Heart left ventricle (tissue), 16 donors: ENCODE results near the gene C6orf47. TPM values are rescaled to one million over a fixed set of nuclear protein-coding genes. Genes with fewer than 3 reads are reported as not detected.
A peak's percentile ranks its signal among the peaks of the same experiment; 100 is the strongest.

Experiments used
- ATAC-seq, 4 donors: fragments of 200-7000 bp; cut with Tn5 transposase; one replicate each; pipeline ENCODE4 v1.9.1; 2020 to 2022; ENCODE audit warnings: moderate library complexity in 4 of 4, mild to moderate bottlenecking in 3 of 4, moderate number of reproducible peaks in 1 of 4
- DNase-seq, 5 donors: peaks; one replicate each; pipeline ENCODE4 v3.0.0-alpha.2; 2020
- H3K27ac ChIP-seq, 12 donors: fragments of 200-600 bp; sonication (generic) in 4 of 12; one replicate each; pipeline versions ENCODE4 v1.5.0 to v1.8.0; 2016 to 2022; ENCODE audit warnings: mild to moderate bottlenecking in 2 of 12
- H3K27me3 ChIP-seq, 9 donors: fragments of 200-600 bp; sonication (generic) in 2 of 9; one replicate each; pipeline versions ENCODE4 v1.5.1 to v1.8.0; 2016 to 2022; ENCODE audit warnings: mild to moderate bottlenecking in 3 of 9
- H3K36me3 ChIP-seq, 9 donors: fragments of 200-600 bp; sonication (generic) in 2 of 9; one replicate each; pipeline versions ENCODE4 v1.5.0 to v1.8.0; 2018 to 2022; ENCODE audit warnings: mild to moderate bottlenecking in 2 of 9
- H3K4me1 ChIP-seq, 12 donors: fragments of 200-600 bp; sonication (generic) in 4 of 12; one replicate each; pipeline versions ENCODE4 v1.5.0 to v1.8.0; 2016 to 2022; ENCODE audit warnings: mild to moderate bottlenecking in 3 of 12
- H3K4me3 ChIP-seq, 12 donors: fragments of 200-600 bp; sonication (generic) in 4 of 12; one replicate each; pipeline versions ENCODE4 v1.5.0 to v1.8.0; 2017 to 2022; ENCODE audit warnings: mild to moderate bottlenecking in 9 of 12, moderate library complexity in 4 of 12
- H3K9me3 ChIP-seq, 12 donors: fragments of 200-600 bp; sonication (generic) in 4 of 12; one replicate each; pipeline versions ENCODE4 v1.5.0 to v1.8.0; 2016 to 2022; ENCODE audit warnings: mild to moderate bottlenecking in 1 of 12
- POLR2A ChIP-seq, 2 donors: fragments of 450-650 bp; IDR thresholded peaks; one replicate each; pipeline ENCODE4 v1.6.1; 2017; ENCODE audit warnings: antibody characterized with exemption in 2 of 2, mild to moderate bottlenecking in 2 of 2, moderate library complexity in 2 of 2
- WGBS, 4 donors: extraction: QIAGEN DNeasy Blood & Tissue Kit in 2 of 4; methylation state at CpG; one replicate each; pipeline versions ENCODE4 v1.1.5 to v1.1.7; 2013 to 2018; 5-methylcytosine and 5-hydroxymethylcytosine counted together
- intact Hi-C, 10 donors: fragments of 100-400 bp; cut with DNase I; formaldehyde crosslinking; loops; one replicate each; pipeline versions ENCODE4 v1.11.1 to v1.14.2; 2022
- polyA plus RNA-seq, 2 donors: library from polyadenylated mRNA; stranded (reverse); fragments of 200-250 nt; gene quantifications; one replicate each; pipeline ENCODE4 v1.2.3, GENCODE V29; 2013
- total RNA-seq, 9 donors: library from RNA; depleted of rRNA in 2 of 9; stranded (reverse); fragments of >200 nt in 2 of 9; fragmentation: NEBNext Ultra II Directional in 3 of 9; extraction: Animal tissue kit (Norgen Biotek cat#: 25700) in 3 of 9; gene quantifications; one replicate each; pipeline versions ENCODE4 v1.1.0 to v1.2.4, GENCODE V29; 2016 to 2023
- TF ChIP-seq, protein P1 (sequence below), 12 donors: fragments of 200-600 bp; sonication (generic) in 4 of 12; IDR thresholded peaks; one replicate each; pipeline versions ENCODE4 v1.5.0 to v1.8.0; 2018 to 2022; ENCODE audit warnings: antibody characterized with exemption in 12 of 12, mild to moderate bottlenecking in 5 of 12
- donor health status: ischemic (EF 13 %, LVEDD 7.1; RV severe dilation, severe dysfunction).
- donor health status: healthy with polysubstance abuse.
- donor health status: DM: no; HTN: yes; CAD: no.
- donor health status: DM: no; HTN: no; CAD: no.
- donor health status: ischemic (EF 25% LVEDD 6.9; RV normal size, moderate dysfunction).
- donor health status: ischemic (EF 25% LVEDD 5.7; RV mildly dilated, moderate dysfunction).
- donor health status: healthy.
- donor health status: DM: yes; HTN: yes; CAD: no.
- donor health status: ischemic (EF 35%, LVEDD 5.7; RV mildly dilated, moderate dysfunction).
- donor health status: nonischemic (EF 11% LVEDD 7.7; RV severe dilation, severe dysfunction).
- donor health status: DM: yes; HTN: yes; CAD: no.
- donor health status: PGD.
- donor health status: ischemic (EF 29% LVEDD 5.4; RV normal size, mild dysfunction).
- donor health status: nonischemic (EF 23%, LVEDD 6.1; RV moderate dilation, normal function).

C6orf47 gene
- total and polyA plus RNA-seq, 11 donors: 16.5 to 30.9 (median 20.0) TPM

DNA sequence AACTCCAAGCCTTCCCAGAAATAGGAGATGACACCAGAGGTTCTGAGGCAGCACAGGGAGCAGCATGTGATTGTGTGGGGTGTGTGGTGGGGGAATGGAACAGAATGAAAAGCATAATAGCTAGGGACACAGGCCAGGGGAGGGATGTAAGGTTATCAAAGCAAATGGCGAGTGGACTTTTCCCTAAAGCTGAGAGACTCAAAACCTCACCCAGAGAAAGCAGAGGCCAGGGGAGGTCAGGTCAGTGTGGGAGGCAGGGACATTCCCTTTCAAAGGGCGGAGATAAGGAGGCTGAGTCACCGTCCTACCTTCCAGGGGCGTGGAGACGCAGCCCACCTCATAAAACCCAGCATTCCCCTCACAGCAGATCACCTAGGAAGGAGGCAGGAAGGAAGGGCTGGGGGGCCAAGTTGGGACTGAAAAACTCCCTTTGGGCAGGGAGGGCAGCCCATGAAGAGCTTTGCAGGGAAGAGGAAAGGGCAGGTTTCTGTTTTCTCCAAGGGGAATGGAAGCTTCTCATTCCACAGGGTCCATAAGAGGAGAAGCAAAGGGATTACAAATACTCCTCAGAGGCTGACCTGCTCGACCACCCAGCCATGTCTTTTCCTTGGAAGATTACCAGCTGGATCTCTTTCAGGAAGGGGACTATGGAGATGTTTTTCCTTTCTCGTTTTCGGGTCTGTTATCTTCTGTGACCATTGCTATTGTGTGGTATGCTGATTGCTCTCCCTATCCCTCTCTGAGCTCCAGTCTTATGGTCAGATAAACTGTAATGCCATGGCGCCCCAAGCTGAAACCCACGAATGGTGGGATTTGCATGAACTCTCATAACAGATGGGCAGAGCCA is 29.9 kb upstream of the C6orf47 start:
- Histone ChIP-seq H3K27ac (no peak overlapping the region), H3K27me3 (no peaks in the 10 kb centered on the region), H3K9me3 (no peaks in the 10 kb centered on the region), H3K4me1 (peaks cover 0 to 5% (median 0%) of the 10 kb centered on the region in 12 donors), H3K36me3 (peaks cover 0 to 100% (median 99%) of the 10 kb centered on the region in 9 donors), H3K4me3 (no peak overlapping the region)
- ATAC-seq: peak in 2 of 4 donors; percentile 15 to 45
- TF ChIP-seq, protein P1, sequence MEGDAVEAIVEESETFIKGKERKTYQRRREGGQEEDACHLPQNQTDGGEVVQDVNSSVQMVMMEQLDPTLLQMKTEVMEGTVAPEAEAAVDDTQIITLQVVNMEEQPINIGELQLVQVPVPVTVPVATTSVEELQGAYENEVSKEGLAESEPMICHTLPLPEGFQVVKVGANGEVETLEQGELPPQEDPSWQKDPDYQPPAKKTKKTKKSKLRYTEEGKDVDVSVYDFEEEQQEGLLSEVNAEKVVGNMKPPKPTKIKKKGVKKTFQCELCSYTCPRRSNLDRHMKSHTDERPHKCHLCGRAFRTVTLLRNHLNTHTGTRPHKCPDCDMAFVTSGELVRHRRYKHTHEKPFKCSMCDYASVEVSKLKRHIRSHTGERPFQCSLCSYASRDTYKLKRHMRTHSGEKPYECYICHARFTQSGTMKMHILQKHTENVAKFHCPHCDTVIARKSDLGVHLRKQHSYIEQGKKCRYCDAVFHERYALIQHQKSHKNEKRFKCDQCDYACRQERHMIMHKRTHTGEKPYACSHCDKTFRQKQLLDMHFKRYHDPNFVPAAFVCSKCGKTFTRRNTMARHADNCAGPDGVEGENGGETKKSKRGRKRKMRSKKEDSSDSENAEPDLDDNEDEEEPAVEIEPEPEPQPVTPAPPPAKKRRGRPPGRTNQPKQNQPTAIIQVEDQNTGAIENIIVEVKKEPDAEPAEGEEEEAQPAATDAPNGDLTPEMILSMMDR (IDR thresholded peaks at IDR 0.05): no peak
- no peak for TF ChIP-seq POLR2A (IDR thresholded peaks at IDR 0.05)
- DNase-seq: peak in 1 of 5 donors; percentile 22
- intact Hi-C loops: no loop called here
- WGBS, 4 donors: 47 to 72% (median 57%) methylated on average over 9 to 10 of the region's 10 CpGs

DNA sequence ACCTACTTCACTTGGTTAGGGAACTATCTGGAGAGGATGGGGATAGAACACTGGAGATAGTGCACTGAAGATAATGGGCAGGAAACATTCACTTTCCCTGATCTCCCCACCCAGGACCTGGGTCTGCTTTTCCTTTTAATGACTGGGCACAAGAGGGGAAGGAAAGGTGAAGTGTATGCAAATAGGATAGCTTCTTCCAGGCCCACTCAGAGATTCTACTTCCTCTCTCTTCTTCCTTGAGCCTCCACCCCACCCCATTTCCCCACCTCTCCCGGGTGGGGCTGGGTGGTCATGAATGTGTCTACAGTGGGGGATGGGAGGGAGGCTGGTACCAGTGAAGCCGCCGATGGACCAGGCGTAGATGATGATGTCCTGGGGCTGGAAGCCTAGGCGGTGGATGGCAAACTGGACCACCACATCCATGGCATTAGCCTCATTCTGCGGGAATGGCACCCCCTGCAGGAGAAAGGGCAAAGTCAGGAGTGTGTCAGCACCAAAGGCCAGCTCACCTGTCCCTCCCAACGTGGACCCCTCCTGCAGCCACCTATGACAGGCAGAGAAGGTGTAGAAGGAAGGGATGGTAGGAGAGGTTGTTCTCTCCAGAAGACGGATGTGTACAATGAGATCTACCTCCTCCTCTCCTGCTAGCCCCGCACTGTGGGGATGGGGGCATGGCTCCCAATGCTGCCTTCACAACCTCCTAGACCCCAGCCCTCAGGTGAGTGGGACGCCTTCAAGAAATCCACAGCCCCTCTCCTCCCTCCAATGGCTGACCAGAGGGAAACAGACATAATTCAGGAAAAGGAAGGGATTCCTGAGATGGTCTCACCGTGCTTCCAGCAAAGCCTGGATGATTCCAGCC is 28.9 kb upstream of the C6orf47 start:
- WGBS, 4 donors: 76 to 83% (median 80%) methylated on average over 11 of the region's 11 CpGs
- no peaks in the 10 kb centered on the region for H3K27me3 ChIP-seq
- TF ChIP-seq, protein P1 (IDR thresholded peaks at IDR 0.05): peak in 5 of 12 donors; percentile 9 to 39 (median 29)
- no peak for TF ChIP-seq POLR2A (IDR thresholded peaks at IDR 0.05)
- DNase-seq: peak in 1 of 5 donors; percentile 36
- intact Hi-C loops: loop anchor here in 4 of 10 donors (10.0 kb wide), 3 partner anchors 75 to 265 kb away; partner anchors contain the start of genes NELFE (in 3 of the 4), SKIC2 (in 3 of the 4), NEU1 (in 1 of the 4) and SAPCD1 (in 1 of the 4)
- no peaks in the 10 kb centered on the region for H3K9me3 ChIP-seq
- peaks cover 0 to 5% (median 0%) of the 10 kb centered on the region in 12 donors for H3K4me1 ChIP-seq
- no peak overlapping the region for H3K4me3 ChIP-seq
- H3K36me3 ChIP-seq: peaks cover 0 to 96% (median 92%) of the 10 kb centered on the region in 9 donors
- ATAC-seq: no peak
- no peak overlapping the region for H3K27ac ChIP-seq

DNA sequence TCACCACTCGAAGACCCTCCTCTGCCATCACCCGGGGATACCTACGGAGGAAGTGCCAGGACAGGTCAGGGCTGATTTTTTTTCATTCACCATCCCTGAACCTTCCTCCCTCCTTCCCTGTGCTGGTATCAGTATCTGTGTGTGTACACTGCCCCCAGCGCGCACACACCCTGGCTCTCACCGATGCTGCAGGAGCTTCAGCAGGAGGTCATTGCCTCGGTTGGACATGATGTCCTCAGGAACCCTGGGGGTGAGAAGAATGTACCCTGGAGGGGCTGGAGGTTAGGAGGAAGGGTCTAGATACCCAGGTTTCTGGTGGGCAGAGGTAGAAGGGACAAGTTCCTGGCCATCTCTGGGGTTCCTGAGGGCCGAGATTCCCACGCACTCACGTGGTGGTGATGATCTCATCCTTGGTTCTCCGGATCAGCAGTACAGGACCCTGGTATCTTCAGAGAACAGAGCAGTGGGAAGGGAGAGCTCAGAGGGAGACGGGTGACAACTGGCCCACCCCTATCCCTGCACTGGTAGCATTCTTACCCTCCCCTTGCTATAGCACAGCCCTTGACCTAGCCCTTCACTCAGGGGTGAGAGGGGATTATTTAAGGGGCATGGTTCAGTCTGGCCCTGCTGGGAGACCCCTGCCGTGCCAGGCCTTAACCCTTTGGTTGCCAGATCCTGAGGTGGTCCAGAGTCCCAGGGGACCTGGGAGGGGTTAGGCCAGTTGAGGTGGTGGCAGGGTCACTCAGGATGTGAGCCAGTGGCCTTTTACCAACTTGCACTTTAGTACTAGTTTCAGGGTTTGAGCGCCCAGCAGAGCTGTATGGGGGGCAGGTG is 27.5 kb upstream of the C6orf47 start:
- 79 to 84% (median 81%) methylated on average over 14 of the region's 14 CpGs for WGBS, 4 donors
- no peak overlapping the region for H3K4me3 ChIP-seq
- H3K36me3 ChIP-seq: peaks cover 0 to 90% (median 80%) of the 10 kb centered on the region in 9 donors
- ATAC-seq: no peak
- peaks cover 0 to 5% (median 0%) of the 10 kb centered on the region in 12 donors for H3K4me1 ChIP-seq
- intact Hi-C loops: loop anchor here in 4 of 10 donors (10.0 kb wide), 3 partner anchors 77 to 267 kb away; partner anchors contain the start of genes NELFE (in 3 of the 4), SKIC2 (in 3 of the 4), NEU1 (in 1 of the 4) and SAPCD1 (in 1 of the 4)
- DNase-seq: peak in 1 of 5 donors; percentile 55
- H3K27ac ChIP-seq: no peak overlapping the region
- TF ChIP-seq, protein P1 (IDR thresholded peaks at IDR 0.05): no peak
- TF ChIP-seq POLR2A (IDR thresholded peaks at IDR 0.05): no peak
- no peaks in the 10 kb centered on the region for H3K9me3 ChIP-seq
- no peaks in the 10 kb centered on the region for H3K27me3 ChIP-seq
